Stomach (tissue), 4 donors: ENCODE data around the gene COBL.

ENCODE experiments used
- POLR2AphosphoS5 ChIP-seq, 3 donors: sonication (generic); formaldehyde crosslinking; IDR thresholded peaks; one replicate each; pipeline ENCODE4 v1.6.1; 2016; ENCODE audit warnings: antibody characterized with exemption in 3 of 3
- TF ChIP-seq, protein P1 (sequence below), 7 experiments: fragments of 450-650 bp in 4 of 7; fragments of 200-600 bp in 3 of 7; sonication (generic) in 3 of 7; IDR thresholded peaks; one replicate each; pipeline ENCODE4 v1.5.1; 2016 to 2019; ENCODE audit warnings: antibody characterized with exemption in 7 of 7, control low read depth in 2 of 7, mild to moderate bottlenecking in 1 of 7

DNA sequence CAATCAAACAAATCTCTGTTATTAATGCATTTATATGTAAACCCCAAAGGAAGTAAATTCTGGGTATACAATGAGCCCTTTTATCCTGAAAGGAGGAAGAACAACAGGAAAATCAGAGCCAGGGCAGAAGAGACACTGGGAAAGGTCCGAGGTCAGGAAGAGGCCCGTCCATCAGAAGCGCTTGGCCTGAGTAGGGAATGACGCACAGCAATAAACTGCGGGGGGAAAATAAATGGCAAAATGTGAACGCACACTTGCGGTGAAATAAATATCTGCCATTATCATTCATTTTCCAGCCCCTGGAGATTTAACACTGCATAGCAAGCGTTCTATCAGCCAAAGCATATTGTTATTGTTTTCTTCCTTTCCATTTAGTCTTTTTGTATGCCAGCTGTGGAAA lies 243.4 kb downstream of the COBL start:
- no peak for TF ChIP-seq POLR2AphosphoS5 (IDR thresholded peaks at IDR 0.05)
- TF ChIP-seq, protein P1, sequence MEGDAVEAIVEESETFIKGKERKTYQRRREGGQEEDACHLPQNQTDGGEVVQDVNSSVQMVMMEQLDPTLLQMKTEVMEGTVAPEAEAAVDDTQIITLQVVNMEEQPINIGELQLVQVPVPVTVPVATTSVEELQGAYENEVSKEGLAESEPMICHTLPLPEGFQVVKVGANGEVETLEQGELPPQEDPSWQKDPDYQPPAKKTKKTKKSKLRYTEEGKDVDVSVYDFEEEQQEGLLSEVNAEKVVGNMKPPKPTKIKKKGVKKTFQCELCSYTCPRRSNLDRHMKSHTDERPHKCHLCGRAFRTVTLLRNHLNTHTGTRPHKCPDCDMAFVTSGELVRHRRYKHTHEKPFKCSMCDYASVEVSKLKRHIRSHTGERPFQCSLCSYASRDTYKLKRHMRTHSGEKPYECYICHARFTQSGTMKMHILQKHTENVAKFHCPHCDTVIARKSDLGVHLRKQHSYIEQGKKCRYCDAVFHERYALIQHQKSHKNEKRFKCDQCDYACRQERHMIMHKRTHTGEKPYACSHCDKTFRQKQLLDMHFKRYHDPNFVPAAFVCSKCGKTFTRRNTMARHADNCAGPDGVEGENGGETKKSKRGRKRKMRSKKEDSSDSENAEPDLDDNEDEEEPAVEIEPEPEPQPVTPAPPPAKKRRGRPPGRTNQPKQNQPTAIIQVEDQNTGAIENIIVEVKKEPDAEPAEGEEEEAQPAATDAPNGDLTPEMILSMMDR (IDR thresholded peaks at IDR 0.05) = no peak
